GM19240 (cell line): ENCODE measurements around the gene AMPH.

ENCODE experiments used
- DNase-seq: peaks from one replicate; pipeline ENCODE4 v3.0.0; 2011; ENCODE audit warnings: low spot score; ENCODE audit not compliant: insufficient read length

The AMPH gene

DNA sequence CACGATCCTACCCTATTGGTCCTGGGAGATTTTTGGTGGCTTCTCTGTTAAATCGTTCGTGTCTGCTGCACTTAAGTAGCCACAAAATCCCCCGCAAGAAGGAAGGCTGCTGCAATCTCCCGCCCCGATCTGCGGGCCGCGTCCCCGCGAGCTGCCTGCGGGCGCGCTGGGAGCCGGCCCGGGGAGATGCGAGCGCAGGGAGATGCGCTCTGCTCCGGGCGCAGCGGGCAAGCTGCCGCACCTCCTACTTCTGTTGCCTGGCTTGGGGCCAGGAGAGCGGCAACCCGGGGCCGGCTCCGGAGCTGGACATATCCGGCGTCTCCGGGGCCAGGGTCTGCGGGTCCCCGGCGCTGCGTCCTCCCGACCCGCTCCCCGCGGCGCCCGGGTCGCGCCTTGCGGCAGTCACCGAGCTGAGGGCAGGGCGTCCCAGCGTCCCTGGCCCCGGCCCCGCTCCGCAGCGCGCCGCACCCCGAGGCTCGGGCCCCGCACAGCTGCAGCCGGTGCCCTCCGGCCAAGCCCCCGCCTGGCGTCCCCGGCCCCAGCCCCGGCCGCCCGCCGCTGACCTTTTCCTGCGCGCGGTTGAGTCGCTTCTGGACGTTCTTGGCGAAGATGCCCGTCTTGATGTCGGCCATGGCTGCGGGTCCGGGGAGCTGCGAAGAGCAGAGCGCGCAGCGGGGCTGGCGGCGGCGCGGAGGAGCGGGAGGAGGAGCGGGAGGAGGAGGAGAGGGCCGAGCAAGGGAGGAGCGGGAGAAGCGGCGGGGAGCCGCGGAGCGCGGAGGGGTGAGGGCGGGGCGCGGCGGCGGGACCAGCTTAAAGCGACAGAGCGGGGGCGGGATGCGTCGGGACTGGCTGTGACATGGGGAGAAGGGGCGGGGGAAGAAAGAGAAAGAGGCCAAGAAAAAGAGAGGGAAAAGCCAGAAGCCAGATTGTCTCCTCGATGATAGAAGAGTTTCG is at the start of gene AMPH:
Gene AMPH, minus strand, starts transcription at position 654 of the 954 bp plus-strand sequence. Its CDS starts 22 bp downstream, at position 632.
- DNase-seq = no peak

DNA sequence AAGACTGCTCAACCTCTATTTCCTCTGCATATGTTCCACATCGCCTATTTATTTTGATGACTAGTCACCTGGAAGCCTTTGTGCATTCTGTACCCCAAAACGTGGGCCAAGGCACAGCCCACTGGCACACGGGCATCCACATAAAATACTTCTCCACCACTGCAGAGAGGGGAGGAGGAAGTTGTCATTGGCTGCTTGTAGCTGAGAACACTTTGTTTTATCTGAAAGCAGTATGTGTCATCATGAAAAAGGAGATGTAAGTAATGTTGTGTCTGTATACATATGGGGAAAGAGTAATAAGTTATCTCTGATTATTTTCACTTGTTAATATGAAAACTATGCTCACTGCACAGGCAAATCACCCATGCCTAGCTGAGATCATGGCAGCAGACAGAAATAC is 48.2 kb upstream of the AMPH start:
- DNase-seq = no peak

DNA sequence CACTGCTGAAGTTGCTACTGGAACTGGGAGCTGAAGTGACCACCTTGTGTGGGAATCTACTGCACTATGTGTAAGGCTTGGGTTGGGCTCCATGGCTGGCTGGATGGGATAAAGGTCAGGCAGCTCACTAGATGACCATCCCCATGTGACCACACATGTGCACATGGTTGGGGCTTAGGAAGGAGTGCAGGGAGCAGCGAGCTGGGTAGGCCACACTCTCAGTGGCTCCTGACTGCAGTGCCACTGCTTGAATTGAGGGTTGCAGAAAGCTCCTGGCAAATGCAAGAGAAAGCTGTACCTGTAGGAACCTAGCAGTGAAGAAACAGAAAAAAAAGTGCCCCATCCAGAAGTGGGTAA is 47.5 kb upstream of the AMPH start:
- DNase-seq = no peak

DNA sequence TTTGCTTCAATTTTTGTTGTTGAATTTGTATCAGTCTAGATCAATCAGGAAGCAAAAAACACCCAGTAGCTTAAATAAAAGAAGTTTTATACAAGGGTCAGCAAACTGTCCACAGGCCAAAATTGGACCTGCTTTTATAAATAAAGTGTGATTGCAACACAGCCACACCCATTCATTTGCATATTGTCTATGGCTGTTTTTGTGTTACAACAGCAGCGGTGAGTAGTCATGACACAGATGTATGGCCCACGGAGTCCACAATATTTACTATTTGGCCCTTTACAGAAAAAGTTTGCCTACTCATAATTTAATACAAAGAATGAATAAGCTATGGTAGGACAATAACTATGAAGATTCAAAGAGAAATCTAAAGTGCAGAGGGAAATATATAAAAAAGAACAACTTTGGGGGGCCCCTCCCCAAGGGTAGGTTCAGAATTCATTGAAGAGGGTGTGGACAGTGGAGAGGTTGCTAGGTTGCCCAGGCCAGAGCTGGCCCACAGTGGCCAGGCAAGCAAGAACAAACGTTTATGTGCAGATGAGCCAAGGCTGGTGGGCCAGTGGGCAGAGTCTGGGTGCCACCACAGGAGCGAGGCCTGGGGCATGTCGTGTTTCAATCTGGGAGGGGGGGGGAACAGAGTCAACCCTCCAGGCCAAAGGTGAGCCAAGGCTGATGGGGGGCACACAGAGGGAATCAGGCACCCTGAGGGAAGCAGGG is 47.0 kb upstream of the AMPH start:
- no peak for DNase-seq

DNA sequence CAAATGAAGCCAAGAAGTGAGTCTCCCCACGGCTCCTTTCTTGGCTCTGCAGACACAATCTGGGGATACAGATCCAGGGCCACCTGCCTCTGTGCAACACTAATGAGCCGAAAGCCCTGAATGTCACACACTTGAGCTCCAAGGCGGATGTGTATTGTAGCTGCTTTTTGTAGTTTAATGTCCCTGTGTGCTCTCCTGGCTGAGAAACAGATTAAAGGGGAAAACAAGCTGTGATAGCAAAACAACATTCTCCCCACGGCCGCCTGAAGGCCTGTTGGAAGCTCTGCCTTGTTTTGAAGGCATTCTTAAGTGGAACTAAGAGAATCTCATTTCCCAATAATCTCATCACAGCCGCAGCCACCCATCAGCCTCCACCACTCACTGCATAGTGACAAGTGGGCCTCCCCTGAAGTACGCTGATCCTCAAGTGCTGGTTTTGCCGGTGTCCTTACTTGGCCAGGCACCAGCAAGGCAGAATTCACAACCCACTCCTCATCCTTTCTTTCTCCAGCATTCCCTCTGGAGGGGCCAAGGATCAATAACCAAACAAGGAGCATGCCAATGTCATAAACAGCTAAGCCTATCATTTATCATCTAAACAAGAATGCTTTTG is 44.4 kb upstream of the AMPH start:
- no peak for DNase-seq

DNA sequence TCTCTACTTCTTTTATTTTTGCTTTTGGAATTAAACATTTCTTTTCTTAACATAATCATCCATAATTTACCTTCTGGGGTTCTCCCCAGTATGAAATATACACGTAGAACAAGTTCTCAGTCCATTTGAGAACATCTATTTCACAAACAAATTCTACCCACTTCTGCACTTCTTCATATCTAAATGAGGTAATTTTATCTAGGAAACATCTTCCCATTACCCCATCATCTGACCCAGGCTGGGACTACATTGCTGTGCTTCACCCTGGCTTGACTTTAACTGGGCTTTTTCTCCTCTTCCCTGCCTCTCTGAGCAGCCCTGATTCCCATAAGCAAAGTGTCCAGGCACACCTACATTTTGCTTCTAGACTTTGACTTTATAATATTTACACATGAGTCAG is 43.3 kb upstream of the AMPH start:
- no peak for DNase-seq

DNA sequence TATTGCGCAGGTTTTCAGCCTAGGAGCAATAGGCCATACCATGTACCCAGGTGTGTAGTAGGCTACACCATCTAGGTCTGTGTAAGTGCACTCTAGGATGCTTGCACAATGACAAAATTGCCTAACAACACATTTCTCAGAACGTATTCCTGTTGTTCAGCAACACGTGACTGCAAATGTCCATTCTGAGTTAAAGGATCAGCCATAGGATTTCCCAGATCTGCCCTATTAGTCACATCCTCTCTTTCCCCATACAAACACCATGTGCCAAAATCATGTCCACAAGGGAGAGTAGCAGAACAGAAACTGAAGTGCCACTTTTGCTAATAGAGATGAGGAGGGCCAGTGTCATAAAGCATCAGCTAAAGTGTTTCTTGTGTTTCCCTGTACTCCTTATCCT is 42.6 kb upstream of the AMPH start:
- DNase-seq = no peak

DNA sequence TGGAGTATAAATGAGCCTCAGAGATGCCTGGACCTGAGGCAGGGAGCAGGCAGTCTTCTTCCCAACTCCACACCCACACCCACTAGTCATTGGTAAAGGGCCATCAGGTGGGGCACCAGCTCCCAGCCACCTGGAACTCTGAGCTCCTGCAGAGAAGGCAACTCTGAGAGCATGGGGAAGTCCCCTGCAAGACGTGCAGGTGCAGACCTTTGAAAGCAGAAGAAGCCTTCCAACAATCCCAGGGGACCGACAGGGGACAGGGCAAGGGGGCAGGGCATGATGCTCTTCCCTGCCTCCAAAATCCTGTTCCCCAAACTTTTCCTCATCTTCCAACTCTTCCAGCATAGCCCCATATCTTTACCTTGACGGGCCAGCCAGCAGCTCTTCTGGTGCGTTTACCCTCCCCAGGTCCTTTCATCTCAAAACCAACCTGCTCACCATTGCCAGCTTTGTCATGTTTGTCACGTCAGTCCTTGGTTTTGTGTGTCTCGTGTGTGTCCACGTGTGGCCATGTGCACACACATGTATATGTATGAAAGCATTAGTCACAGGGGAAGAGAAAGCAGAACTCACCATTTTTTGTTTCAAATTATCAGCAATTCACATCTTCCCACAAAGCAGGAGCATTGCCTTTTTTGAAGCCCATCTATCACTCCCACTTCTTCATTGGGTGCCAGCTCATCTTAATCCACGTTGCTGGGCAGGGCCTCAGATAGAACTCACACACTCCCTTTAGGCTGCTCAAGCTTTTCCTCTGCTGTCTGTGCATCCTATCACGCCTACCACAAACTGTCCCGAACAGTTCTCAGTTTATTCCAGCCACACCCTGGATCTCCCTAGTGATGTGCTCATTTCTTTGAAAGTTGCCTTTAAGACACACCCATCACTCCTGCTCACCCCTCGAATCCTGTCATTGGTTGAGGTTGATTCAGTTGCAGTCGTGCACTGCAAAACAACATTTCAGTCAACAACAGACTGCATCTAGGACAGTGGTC is 41.0 kb upstream of the AMPH start:
- DNase-seq = no peak

DNA sequence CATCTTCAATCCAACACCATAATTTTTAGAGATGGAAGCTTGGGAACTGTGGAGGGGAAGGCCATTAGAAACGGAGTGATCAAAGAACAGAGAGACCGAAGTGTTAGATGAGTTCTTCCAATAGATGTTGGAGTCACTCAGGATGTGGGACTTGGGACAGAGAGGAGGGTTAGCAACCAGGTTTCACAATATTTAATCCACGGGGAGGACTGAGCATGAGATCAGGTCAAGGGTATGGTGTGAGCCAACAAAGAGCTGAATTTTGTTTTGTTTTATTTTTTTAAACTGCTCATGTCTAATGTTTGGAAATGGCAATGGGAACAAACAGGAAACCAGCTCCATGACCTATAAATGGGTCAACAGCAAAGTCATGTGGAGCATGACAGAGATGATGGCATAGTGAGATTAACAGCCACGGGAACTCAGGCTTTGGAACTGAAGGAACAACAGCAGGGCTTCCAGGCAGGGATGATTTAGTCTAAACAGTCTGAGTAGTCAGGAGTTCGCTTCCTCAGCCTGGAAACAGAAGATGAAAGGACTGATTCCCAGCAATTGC is 38.9 kb upstream of the AMPH start:
- no peak for DNase-seq

DNA sequence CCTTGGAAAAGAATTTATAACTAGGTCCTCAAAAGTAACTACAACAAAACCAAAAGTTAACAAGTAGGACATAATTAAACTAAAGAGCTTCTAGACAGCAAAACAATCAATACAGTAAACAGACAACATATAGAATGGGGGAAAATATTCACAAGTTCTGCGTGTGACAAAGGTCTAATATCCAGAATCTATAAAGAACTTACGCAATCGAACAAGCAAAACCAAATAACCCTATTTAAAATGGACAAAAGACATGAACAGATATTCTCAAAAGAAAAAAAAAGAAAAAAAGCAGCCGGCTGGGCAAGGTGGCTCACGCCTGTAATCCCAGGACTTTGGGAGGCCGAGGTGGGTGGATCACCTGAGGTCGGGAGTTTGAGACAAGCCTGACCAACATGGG is 33.8 kb upstream of the AMPH start:
- no peak for DNase-seq

DNA sequence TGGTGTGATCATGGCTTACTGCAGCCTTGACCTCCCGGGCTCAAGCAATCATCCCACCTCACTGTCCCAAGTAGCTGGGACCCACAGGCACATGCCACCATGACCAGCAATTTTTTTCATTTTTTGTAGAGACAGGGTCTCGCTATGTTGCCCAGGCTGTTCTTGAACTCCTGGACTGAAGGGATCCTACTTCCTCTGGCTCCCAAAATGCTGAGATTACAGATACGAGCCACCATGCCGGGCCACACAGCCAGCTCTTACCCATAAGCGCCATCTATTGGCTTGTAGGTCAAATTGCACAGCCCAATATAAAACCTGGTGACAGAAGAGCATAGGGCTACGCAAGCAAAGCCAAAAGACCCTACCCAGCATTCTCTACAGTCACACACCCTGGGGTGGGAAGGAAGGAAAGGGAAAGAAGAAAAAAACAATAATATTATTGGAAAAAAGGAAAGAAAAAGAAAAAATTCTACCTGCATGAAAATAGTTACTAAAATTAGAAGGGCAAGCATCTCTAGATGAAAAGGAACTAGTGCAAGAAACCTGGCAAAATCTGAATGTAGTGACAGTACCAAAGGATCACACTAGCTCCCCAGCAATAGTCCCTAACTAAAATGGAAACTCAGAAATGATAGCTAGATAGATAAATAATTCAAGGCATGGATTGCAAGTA is 29.4 kb upstream of the AMPH start:
- DNase-seq = no peak

DNA sequence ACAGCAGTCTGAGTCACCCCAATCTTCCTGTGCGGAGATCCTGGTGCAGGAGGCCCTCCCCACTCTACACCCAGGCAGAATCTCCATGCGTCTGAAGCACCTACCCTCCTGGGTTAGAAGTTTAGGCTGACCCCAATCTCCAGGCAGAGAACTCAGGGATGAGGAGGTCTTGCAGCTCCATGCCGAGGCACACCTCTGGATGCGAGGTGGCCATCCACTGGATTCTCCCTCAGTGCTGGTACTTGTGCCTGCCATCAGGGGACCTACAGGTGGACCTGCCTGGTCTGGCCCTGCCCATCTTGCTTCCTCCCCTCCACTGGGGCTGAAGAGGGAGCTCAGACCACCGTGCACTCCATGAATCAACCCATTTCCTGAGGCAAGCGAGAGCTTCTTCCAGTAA is 28.8 kb upstream of the AMPH start:
- DNase-seq = no peak

DNA sequence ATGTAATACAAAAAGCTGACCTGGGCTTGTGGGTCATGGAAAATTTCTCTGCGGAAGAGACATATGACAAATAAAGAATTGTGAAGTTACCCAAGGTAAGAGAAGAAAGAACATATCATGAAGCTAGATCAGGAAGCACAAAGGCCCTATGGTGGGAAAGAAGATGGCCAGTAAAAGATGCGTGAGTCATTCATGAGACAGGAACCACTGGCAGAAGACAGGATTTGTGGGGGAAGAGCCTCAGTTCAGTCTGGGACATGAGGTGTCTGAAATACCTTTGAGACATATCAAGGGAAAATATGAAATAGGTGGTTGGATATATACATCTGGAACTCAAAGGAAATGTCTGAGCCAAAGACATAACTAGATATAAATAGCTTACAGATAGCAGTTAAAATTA is 27.7 kb upstream of the AMPH start:
- DNase-seq = no peak

DNA sequence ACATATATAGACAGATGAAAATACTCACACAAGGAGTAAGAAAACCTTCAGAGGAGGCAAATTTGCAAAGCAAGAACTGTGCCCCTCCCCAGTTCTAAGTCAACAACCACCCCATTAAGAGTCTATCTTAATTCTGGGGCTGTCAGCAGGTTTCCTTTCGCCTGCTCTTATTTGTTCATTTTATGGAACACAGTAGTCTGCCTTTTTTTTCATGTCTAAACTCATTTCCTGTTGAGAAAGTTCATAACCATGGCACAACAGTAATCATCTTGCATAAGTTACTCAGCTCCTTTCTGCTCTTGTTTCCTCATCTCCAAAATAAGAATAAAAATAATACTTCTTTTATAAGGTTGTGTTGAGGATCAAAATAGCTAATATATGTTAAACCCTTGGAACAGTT is 25.8 kb upstream of the AMPH start:
- no peak for DNase-seq

DNA sequence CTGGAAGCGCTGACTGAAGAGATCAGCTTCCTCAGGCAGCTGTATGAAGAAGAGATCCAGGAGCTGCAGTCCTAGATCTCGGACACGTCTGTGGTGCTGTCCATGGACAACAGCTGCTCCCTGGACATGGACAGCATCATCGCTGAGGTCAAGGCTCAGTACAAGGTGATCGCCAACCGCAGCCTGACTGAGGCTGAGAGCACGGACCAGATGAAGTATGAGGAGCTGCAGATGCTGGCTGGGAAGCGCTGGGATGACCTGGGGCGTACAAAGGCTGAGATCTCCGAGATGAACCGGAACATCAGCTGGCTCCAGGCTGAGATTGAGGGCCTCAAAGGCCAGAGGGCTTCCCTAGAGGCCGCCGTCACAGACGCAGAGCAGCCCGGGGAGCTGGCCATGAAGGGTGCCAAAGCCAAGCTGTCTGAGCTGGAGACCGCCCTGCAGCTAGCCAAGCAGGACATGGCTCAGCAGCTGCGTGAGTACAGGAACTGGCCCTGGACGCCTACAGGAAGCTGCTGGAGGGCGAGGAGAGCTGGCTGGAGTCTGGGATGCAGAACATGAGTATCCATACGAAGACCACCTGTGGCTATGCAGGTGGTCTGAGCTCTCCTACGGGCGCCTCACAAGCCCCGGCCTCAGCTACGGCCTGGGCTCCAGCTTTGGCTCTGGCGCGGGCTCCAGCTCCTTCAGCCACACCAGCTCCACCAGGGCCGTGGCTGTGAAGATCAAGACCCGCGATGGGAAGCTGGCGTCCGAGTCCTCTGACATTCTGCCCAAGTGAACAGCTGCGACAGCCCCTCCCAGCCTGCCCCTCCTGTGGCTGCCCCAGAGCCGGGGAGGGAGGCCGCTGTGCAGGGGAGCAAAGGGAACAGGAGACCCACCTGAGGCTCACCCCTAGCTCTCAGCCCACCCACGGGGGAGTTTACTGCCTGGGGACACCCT is 24.9 kb upstream of the AMPH start:
- no peak for DNase-seq

DNA sequence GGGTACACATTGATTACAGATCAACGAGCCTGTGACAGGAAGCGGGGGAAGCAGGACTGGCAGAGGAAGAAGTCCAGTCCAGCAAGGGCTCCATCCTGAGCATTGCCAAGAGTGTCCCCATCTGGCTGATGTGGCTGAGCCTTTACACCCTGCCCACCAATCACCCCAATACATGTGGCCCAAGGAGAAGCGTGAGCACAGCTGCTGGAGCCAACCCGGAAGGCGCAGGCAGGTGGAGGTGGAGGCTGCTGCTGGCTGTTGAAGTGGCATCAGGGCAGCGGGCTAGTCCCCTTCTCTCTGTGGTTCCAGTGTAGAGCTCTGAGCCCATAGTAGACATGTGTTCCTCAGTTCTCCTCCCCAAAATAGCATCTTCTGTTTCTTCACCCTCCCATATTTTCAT is 6.8 kb upstream of the AMPH start:
- DNase-seq = no peak

DNA sequence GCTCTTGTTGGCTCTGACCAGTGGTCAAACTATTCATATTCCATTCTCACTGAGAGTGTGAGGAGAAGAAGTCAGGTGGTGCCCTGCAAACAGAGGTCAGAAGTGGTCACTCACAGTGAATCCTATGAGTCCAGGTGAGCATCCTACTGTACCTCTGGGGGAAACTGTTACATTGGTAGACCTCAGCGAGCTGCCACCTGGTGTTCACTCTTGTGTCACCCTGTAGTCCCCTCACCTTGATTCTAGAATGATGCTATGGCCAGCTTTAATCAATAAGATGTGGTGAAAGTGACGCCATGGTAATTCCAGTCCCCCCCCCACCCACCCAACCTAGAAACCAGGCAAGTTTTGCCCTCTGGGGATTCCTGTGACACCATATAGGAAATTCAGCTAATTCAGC is 1.2 kb upstream of the AMPH start:
- DNase-seq = no peak

DNA sequence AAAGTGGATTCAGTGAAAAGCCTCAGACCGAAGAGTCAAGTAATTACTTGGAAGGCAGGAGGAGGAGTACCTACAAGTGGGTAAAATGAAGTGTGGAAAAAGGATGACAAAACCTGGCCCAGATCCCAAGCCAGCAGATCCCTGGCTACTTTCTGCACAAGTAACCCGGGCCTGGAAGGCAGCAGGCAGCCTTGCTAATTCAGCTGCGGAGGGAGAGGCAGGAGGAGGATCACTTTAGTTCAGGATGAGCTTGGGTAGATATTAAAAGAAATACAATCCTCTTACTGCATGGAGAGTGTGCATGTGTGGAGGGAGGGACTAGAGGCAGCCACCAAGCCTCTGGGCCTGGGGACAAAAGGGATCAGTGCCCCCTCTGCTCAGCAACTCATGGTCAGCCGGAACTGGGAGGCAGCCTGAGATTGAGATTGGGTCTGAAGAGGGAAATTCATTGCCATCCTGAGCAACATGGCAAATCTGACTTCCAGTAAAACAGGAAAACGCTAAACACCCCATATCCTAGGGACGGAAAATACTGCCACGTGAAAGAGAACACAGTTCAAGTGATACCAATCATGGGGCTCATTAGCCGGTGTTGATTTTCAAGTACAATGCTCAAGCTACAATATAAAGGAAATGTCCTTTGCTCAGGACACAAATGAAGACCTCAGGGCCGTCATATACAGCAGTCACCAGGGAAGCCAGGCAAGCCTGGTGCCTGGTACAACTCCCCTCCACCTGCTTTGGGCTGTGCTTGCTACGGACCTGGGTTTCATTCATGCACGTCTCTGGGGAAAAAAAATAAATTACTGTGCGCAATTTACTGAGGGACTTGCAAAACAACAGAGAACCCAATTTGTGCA is 1.3 kb downstream of the AMPH start:
- DNase-seq = no peak
